ENCODE data around the gene IER3.

IER3 gene

GRCh38 chr6:30719791-30720737, 24.3 kb downstream of the IER3 start, which contains the start of gene TUBB:
TUBB (plus strand) TSS chr6:30720352; CDS start chr6:30720507, 155 bp downstream.
- TF ChIP-seq CTCF (IDR thresholded peaks at IDR 0.05): no peak

- TF ChIP-seq CTCF (IDR thresholded peaks at IDR 0.05): no peak
These were observed 25.0 kb downstream of the IER3 start for GRCh38 chr6:30719356-30719755.

- no peak for TF ChIP-seq CTCF (IDR thresholded peaks at IDR 0.05)
These were observed 27.1 kb downstream of the IER3 start, which contains the start of gene MDC1 for GRCh38 chr6:30717129-30717844. MDC1 (minus strand) TSS chr6:30717281; CDS start chr6:30715175, 2,106 bp downstream.

- no peak for TF ChIP-seq CTCF (IDR thresholded peaks at IDR 0.05)
These were observed 27.5 kb downstream of the IER3 start for GRCh38 chr6:30716879-30717128.

- no peak for TF ChIP-seq CTCF (IDR thresholded peaks at IDR 0.05)
These were observed 30.1 kb downstream of the IER3 start for GRCh38 chr6:30714263-30714662.

GRCh38 chr6:30712441-30712945, 31.9 kb downstream of the IER3 start:
- no peak for TF ChIP-seq CTCF (IDR thresholded peaks at IDR 0.05)

GRCh38 chr6:30711758-30712380, 32.5 kb downstream of the IER3 start:
- TF ChIP-seq CTCF (IDR thresholded peaks at IDR 0.05): no peak
